Hematopoietic multipotent progenitor cell treated with erythropoietin and hydrocortisone succinate and interleukin-3 and kit ligand, for 8 days (in vitro differentiated cells): ENCODE data around the gene PPARG.
"Not testable (repeated sequence)": the region's sequence is repeated elsewhere in the genome, so short reads cannot be mapped to it uniquely, and the experiment has no call there.

Experiments
- DNase-seq: peaks from one replicate; pipeline ENCODE4 v3.0.0-alpha.2; 2015

Gene PPARG

DNA sequence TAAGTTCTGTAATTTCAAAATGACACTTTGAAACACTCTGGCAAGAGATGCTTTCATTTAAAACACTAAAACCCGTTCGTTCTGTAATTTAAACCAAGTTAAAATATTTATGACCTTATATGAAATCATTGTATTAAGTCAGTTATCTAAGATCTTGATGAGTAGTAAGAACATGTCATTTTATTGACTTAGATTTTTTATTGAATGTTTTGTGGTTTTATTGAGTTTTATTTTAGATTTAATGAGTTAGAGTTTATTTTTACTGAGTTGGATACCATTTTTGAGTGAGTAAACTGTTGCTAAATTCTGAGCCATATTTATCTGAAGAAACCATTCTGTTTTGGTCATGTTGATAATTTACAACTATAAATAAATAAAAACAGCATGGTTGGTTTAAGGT, 94.3 kb downstream of the PPARG start:
- no peak for DNase-seq

DNA sequence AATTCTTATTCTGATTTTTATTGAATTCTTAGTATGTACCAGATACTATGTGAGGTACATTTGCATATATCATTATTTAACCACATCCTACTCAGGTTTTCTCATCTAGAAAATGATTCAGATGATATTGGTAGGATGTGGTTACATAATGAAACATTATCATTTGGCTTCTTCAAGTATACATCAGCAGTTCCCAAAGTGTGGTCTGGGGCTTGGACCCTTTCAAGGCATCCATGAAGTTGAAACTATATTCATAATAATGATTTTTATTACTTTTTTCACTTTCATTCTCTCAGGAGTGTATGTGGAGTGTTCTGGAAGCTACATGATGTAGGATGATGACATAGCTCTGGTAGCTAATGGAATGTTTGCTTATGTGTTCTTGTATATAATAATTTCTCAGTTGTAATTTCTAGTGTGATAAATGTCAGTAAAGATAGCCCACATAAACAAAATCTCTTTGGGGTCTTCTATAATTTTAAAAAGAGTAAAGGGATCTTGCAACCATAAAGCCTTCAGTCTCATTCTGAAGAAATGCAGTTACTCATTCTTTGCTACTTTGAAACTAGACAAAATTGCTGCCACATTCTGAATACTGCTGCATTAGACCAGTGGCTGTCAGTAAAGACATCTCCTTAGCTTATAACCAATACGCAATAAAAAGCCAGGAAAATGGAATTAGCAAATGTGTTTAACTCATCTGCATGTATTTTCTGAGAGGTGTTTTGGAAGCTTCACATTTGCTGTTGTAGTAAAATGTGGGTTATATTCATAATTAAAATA, 95.8 kb downstream of the PPARG start:
- DNase-seq = no peak

DNA sequence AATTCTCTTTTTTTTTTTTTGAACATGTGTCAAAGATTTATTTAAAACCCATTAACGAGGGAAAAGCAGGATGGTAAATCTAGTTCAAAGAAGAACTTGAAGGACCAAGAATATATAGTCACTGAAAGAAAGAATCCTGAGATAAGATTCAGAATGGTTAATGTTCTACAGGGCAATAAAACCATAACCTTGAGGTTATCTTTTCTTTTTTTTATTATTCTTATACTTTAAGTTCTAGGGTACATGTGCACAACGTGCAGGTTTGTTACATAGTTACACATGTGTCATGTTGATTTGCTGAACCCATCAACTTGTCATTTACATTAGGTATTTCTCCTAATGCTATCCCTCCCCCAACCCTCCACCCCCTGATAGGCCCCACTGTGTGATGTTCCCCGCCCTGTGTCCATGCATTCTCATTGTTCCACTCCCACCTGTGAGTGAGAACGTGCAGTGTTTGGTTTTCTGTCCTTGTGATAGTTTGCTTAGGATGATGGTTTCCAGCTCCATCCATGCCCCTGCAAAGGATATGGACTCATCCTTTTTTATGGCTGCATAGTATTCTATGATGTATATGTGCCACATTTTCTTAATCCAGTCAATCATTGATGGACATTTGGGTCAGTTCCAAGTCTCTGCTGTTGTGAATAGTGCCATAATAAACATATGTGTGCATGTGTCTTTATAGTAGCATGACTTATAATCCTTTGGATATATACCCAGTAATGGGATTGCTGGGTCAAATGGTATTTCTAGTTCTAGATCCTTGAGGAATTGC, 97.8 kb downstream of the PPARG start:
- DNase-seq = not testable (repeated sequence)

DNA sequence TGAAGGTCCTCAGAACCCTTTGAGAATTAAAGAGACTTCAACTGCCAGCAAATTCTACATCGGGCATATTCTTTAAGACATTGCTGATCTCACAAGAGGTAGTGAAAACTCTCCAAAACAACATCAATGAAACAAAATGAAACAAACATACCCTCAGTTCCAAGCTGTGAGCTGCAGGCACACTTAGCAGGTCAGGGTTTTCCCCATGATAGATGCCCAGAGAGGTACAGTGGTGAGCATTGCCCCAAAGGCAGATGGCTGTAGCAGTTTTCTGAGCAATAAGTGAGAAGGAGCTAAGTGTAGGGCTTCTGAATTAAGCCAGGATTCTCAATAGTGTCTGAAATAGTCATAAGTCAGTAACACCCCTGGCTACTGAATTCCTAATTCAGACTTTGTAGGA, 99.3 kb downstream of the PPARG start:
- no peak for DNase-seq

DNA sequence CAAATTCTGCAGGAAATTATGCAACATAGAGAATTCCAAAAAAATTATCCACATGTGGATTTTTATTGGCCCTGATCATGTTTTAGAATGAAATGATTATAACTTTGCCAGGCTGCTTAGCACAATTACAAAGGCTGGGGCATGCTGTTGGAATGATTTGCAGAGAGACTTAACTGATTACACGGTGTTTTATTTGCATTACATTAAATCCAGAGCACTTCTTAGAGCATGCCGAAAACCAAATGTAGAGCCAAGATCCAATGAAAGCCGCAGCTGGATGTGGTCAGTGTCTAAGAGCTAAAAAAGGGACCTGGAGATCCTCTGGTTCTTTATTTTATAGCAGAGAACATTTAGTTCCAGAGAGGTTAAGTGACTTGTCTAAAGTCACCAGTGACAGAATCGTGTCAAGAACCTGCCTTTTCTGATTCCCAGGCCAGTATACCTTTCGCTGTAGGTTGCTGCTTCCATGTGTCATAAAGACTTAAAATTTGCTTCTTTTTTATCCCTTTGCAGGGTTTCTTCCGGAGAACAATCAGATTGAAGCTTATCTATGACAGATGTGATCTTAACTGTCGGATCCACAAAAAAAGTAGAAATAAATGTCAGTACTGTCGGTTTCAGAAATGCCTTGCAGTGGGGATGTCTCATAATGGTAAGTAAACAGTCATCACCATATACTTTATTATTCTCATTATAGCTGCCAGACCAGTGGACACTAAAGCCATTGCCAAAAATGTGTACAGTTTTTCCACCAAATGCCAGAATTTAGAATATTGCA, 103.4 kb downstream of the PPARG start:
- DNase-seq = no peak

DNA sequence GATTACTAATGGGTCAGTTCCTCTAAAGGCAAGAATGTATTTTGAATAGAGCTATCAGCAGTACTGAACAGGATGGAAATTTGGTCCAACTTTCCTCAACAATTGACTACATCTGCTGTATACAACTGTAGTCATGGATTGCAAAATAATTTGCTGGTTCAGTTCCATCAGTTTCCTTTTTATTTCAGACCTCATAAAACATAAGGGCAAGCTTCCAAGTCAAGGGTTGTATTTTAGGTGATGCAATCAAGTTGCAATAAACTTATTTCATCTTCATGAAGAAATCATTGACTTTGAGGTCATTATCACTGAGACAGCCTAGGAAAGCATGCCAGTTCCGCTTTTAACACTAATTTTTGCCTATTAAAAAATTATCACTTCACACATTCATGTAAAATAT, 105.0 kb downstream of the PPARG start:
- peak; percentile 4 for DNase-seq

DNA sequence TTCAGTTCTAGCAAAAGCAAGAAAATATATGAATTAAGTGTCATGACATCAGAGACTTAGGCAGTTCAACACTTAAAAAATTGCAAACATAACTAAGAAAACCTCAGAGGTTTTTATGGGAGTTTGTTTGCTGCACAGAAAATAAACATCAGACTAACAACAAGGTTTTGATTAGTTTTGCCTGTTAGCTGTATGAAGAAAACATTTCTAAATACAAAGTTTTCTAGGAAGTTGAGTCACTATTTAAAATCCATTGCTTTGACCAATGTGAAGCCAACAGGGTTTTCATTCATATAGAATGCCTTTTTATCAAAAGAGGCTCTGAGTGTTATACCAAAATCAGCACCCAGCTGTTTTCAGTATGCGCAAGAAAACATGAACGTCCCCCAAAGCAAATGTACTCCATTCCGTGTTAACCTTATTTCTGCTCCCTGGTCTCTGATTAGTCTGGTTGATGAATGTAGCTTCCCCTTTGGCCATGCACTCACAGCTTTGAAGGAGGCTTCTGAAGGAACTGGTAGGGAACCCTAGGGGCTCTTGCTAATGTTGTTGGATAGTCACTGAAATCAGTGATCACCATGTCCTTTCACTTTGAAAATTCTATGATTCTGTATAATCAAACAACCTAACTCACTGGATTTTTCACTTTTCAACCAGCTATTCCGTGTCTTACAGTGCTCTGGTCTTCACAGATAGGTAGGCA, 105.8 kb downstream of the PPARG start:
- no peak for DNase-seq

DNA sequence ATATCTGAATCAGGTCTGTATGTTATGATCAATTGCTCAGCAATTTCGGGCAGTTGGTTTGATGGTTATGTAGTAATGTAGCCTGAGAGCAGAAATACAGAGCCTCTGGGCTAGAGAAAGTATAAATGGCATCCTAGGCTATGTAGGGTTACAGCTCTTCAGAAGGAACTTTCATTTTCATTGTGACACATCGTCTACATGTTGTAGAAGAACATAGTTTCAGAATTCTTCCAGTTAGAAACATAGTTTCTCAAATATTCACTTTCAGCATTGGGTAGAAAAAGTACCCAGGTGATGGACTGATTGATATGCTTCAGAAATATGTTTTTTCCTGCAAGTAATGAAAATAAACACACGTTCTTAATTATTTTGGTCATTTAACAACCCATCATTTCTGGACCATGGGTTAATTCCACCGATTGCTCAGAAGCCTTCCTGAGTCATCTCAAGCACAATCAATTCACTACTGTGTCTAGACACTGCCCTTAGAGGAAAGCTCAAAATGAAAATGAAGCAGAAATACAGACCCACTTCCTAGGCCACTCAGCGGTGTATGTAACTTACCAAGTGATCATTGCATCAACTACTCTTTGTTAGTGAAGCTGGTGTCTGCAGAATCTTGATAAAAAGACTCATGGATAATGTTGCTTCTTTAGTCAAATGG, 106.6 kb downstream of the PPARG start:
- no peak for DNase-seq

DNA sequence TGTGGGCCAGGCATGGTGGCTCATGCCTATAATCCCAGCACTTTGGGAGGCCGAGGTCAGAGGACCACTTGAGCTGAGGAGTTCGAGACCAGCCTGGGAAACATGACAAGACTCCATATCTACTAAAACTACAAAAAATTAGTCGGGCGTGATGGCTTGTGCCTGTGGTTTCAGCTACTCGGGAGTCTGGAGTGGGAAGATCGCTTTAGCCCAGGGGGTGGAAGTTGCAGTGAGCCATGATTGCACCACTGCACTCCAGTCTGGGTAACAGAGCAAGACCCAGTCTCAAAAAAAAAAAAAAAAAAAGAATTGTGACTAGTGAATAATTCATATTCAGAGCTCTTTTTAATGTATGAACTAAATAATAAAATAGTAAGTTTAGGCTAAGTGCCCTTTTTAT, 107.6 kb downstream of the PPARG start:
- no peak for DNase-seq

DNA sequence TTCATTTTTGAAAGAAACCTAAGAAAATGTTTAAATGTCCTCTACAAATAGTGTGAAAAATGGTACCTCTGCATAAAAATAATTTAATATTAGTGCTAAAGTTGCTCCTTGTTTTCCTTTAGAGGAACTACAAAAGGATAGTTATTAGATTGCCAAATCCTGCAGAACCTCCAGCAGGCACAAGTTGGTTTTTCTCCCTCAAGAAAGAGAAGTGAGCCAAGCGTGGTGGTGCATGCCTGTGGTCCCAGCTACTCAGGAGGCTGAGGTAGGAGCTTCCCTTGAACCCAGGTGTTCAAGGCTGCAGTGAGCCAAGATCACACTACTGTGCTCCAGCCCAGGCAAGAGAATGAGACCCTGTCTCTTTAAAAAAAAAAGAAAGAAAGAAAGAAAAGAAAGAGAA, 110.4 kb downstream of the PPARG start:
- DNase-seq = no peak

DNA sequence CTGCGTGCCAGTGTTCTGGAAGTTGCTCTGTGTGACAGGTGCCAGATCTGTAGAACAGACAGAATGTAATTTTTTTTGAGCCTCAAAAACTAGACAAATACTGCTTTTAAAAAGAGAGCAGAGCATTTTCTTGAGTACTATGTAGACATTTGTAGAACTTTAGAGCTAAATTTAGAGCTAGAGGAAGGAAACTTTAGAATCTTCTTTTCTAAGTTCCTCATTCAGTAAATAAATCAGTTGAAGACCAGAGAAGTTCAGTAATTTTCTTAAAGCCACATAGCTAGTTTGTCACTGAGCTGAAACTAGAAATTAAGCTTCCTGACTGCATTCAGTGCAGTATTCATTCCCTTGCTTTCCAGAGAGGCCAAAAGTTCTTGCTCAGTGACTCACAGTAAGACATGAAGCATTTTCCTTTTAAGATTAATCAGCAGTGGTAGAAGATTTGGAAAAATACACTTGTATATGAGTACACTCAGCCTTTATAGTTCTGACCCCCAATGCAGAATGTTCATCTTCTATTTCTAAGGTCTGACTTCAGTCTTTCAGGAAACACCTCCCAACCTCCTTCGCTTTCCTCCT, 111.8 kb downstream of the PPARG start:
- no peak for DNase-seq

DNA sequence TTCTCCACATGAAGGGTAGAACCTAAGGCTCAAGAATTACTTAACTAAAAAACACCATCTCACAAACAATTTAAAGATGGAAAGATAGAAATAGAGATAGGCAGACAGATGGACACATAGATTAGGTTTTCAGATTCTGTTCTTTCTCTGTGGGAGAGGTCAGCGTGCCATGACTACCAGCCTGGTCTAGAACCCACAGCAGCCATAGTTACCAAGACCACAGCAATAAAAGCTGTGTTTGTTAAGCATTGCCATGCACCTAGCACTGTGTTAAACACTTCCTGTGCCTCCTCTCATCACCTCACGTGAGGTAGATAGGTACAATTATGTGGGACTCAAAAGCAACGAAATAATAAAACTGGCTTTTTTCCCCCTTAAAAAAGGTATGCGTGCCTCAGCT, 112.3 kb downstream of the PPARG start:
- no peak for DNase-seq

DNA sequence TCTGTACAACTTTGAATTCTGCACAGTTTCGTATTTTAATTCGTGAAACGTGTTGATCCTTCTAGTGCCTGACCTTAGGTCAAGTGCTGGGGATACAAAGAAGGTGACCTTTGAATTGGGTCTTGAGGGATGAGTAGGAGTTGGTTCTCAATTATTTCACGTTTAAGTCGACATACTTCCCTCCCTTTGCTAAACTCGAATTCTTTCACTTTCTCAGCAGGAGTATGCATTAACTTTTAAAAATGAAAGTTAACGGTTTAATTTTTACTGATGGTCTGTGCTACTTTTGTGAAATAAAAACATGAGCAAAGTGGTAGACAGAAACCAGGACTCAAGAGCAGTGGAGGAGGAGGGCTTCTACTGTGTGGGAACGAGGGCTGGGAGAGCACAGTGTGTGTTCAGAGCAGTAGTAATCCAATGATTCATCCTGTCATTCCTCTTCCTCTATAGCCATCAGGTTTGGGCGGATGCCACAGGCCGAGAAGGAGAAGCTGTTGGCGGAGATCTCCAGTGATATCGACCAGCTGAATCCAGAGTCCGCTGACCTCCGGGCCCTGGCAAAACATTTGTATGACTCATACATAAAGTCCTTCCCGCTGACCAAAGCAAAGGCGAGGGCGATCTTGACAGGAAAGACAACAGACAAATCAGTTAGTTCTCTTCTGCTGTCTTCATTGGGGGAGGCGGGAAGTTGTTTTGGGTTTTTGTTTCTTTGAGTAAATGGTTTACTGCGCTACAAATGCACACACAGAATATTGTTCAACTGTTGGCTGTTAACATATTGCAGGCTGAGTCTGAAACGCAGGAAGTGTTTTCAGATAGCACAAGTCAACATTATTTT, 116.8 kb downstream of the PPARG start:
- DNase-seq = no peak

DNA sequence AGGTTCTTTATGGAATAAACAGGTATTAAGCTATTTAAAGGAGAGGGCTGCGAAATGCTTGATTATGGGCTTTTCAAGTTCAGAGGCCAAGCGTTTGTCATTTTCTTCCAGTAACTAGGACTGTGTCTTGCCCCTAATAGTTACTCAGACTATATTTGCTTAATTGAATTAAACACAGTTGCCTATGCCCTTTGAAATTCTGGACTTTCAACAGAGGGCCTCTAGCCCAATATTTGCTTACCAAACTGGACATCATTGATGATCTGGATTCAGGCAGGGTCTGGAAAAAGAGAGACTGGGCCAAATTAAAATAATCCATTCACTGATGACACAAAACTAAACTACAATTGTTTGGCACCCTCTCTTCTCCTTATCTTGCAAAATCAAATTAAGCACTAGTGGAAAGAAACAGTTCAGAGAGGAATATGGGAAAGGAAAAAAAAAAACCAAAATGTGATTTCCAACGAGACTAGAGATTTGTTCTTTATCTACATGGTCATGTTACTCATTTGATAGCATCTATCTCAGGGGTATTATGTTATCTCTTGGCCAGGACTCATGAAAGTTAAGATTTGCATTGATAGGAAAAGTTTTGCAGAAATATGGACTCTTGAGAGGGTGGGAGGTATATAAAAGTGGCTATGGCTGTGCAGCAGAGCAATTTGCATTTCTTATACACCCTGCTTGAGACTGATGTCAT, 120.3 kb downstream of the PPARG start:
- no peak for DNase-seq

DNA sequence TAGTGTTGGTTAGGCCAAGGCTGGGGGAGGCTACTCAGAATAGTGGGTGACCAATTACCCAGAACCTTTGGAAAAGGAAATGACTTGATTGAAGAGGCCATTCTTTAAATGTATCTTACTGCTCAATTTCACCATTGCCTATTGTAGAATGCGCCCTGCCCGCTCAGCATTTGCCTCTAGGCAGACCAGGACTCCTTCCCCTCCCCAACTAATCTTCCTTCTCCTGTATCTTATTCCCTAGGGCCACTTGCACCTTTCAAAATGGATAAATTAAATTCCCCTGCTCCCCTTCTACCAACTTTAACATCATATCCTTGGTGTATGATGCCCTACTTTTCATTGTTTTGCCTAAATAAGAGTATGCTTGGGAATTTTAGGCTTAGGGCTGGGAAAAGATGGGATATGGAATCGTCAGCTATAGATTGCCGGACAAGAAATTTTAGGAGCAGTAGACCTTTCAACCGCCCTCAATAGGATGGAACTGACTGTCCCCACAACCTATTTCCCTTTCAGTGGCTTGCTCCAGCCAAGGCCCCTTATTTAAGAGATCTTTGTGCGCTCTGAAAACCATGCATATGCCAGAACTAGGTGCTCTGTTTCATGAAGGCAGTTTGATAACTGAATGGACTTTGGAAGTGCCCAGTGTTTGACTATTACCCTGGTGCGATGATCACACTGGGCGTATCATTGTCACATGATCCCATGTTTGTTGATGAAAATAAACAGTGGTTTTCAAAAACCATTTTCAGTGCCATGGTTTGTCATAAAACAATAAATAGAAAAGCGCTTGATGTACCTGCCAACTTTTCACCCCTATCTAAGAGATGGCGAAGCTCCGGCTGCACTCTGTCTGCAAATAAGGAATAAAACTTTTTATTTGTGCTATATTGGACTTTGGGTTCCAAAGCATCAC, 121.1 kb downstream of the PPARG start:
- DNase-seq = no peak

DNA sequence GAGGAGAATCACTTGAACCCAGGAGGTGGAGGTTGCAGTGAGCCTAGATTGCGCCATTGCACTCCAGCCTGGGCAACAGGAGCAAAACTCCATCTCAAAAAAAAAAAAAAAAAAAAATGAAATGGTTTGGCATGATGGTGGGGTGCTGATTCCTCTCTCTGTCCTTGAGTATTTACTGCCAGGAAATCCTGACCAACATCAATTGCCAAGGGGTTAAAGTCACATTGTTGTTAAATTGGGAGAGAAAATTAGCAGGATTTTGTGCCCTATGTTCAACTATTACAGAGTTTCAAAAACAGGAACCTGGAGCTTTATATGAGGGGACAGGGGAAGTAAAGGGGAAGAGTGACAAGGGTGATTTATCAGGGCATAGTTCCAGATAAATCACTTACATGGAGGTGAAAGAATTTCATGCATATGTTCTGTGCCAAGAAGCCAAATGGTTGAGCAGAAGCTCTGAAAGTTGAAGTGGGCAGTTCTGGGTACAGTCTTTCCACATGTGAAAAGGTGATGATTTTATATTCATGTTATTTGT, 124.9 kb downstream of the PPARG start:
- DNase-seq = no peak

DNA sequence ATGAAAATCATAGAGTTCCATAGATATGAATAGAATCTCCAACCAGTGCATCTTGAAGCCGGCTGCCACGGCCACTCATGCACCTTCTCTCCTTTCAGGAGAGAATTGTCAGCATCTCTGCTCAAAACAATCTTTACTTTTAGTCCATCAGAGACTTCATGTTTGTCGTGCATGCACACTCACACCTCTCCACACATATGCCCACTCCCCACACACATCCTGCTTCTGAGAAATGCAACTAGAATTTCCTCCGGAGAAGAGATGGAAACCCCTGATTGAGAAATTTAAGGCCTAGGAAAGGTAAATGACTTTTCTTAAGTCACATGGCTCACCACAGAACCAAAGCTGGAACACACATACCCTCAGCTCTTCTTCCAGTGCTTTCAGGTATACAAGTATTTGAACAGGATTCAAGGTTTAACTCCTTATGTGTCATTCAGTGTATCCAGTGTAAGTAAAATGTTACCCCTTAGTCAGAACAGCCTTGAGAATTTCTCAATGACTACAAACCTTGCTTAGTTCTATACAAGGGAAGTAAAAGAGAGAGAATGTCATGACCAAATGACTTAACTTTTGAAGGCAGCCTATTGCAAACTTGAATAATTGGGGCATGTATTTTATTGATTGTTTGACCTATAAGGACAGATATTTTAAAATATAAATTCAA, 126.3 kb downstream of the PPARG start:
- DNase-seq = no peak

DNA sequence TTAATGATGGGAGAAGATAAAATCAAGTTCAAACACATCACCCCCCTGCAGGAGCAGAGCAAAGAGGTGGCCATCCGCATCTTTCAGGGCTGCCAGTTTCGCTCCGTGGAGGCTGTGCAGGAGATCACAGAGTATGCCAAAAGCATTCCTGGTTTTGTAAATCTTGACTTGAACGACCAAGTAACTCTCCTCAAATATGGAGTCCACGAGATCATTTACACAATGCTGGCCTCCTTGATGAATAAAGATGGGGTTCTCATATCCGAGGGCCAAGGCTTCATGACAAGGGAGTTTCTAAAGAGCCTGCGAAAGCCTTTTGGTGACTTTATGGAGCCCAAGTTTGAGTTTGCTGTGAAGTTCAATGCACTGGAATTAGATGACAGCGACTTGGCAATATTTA, 127.9 kb downstream of the PPARG start:
- DNase-seq = no peak

DNA sequence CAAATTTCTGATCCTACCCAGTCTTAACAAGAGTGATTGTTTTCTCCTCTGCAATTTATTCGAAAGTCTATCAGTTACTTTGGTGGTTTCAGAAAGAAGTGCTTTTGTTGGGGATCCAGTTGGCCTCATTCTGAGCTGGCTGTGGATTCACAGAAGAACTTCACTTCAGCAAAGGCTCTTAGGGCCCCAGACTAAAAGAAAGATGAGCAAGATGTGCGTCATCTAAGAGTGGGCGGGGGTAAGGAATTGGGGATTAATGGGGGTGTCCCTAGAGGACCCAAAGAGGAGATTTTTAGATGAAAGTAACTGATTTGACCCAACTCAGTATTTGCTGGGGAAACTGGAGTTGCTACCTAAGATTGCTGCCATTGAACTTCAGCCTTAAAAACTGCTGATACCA, 131.5 kb downstream of the PPARG start:
- no peak for DNase-seq
